ENCODE measurements around the gene CLASP2.

- TF ChIP-seq, protein P1, sequence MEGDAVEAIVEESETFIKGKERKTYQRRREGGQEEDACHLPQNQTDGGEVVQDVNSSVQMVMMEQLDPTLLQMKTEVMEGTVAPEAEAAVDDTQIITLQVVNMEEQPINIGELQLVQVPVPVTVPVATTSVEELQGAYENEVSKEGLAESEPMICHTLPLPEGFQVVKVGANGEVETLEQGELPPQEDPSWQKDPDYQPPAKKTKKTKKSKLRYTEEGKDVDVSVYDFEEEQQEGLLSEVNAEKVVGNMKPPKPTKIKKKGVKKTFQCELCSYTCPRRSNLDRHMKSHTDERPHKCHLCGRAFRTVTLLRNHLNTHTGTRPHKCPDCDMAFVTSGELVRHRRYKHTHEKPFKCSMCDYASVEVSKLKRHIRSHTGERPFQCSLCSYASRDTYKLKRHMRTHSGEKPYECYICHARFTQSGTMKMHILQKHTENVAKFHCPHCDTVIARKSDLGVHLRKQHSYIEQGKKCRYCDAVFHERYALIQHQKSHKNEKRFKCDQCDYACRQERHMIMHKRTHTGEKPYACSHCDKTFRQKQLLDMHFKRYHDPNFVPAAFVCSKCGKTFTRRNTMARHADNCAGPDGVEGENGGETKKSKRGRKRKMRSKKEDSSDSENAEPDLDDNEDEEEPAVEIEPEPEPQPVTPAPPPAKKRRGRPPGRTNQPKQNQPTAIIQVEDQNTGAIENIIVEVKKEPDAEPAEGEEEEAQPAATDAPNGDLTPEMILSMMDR (IDR thresholded peaks at IDR 0.05; ENCODE audit: borderline replicate concordance, extremely low read depth, low read length, poor library complexity, severe bottlenecking) = no peak
- no peak for TF ChIP-seq EZH2 (IDR thresholded peaks at IDR 0.05; ENCODE audit: borderline replicate concordance, low read depth, low read length, severe bottlenecking)
These were observed 191.3 kb downstream of the CLASP2 start for GRCh38 chr3:33526787-33527186.

All from DND-41 (cell line).